ENCODE results near the gene SOX10.

SOX10 gene

GRCh38 chr22:37943136-37943824 lies 41.1 kb downstream of the SOX10 start:
- DNase-seq (ENCODE audit: low read depth), result no peak
- no peak overlapping the region for H3K4me3 ChIP-seq (ENCODE audit: low read length)
- no peak for TF ChIP-seq CTCF (conservative IDR thresholded peaks at IDR 0.05; ENCODE audit: low read depth, low read length)

DNA sequence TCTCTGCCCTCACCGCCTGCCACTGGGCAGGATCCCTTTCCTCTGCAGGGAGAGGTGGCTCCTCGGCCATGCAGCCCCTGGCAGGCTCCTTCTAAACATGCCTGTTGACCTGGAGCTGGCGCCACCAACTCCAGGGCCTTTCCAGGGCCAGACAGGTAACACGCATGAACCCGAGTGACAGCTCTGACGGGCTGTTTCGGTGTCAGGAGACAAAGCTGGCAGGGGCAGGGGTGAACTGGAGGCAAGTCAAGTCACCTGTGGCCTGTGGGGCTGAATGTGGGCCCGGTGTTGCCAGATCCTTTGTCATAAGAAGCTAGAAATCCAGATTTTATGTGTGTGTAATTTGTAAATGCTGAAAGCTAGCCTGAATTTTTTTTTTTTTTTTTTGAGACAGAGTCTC lies 42.2 kb downstream of the SOX10 start:
- H3K4me3 ChIP-seq (ENCODE audit: low read length), result no peak overlapping the region
- DNase-seq (ENCODE audit: low read depth), result no peak
- no peak for TF ChIP-seq CTCF (conservative IDR thresholded peaks at IDR 0.05; ENCODE audit: low read depth, low read length)

- no peak for DNase-seq (ENCODE audit: low read depth)
- TF ChIP-seq CTCF (conservative IDR thresholded peaks at IDR 0.05; ENCODE audit: low read depth, low read length), result no peak
- H3K4me3 ChIP-seq (ENCODE audit: low read length), result no peak overlapping the region
Observed at GRCh38 chr22:37940698-37941376, 43.5 kb downstream of the SOX10 start.

- no peak overlapping the region for H3K4me3 ChIP-seq (ENCODE audit: low read length)
- peak; percentile 38 for DNase-seq (ENCODE audit: low read depth)
- peak; percentile 97 for TF ChIP-seq CTCF (conservative IDR thresholded peaks at IDR 0.05; ENCODE audit: low read depth, low read length)
Observed at GRCh38 chr22:37933711-37934376, 50.5 kb downstream of the SOX10 start.

- DNase-seq (ENCODE audit: low read depth), result no peak
- no peak for TF ChIP-seq CTCF (conservative IDR thresholded peaks at IDR 0.05; ENCODE audit: low read depth, low read length)
- H3K4me3 ChIP-seq (ENCODE audit: low read length), result no peak overlapping the region
Observed at GRCh38 chr22:37932821-37933578, 51.4 kb downstream of the SOX10 start.

DNA sequence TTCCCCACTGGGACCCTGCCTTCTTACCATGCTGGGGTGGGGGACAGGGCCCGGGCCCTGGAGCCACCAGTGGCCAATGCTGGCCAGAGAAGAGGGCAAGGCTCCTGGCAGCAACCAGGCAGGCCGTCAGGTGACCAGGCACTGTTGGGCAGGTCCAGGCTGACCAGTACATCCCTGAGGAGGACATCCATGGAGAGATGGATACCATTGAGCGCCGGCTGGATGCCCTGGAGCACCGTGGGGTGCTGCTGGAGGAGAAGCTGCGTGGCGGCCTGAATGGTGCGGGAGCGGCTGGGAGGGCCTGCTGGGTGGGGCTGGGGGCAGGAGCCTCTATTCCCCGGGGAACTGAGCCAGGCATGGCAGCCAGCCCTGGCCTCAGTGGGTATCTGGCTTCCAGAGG lies 52.0 kb downstream of the SOX10 start:
- H3K4me3 ChIP-seq (ENCODE audit: low read length), result no peak overlapping the region
- DNase-seq (ENCODE audit: low read depth), result no peak
- TF ChIP-seq CTCF (conservative IDR thresholded peaks at IDR 0.05; ENCODE audit: low read depth, low read length), result no peak

Data from retinal pigment epithelial cell (primary cell).